Measurements from ENCODE around the gene NLRP10. TPM values are rescaled to one million over a fixed set of nuclear protein-coding genes. Genes with fewer than 3 reads are reported as not detected.

Gene NLRP10
- polyA plus RNA-seq, 2 donors: not detected

DNA sequence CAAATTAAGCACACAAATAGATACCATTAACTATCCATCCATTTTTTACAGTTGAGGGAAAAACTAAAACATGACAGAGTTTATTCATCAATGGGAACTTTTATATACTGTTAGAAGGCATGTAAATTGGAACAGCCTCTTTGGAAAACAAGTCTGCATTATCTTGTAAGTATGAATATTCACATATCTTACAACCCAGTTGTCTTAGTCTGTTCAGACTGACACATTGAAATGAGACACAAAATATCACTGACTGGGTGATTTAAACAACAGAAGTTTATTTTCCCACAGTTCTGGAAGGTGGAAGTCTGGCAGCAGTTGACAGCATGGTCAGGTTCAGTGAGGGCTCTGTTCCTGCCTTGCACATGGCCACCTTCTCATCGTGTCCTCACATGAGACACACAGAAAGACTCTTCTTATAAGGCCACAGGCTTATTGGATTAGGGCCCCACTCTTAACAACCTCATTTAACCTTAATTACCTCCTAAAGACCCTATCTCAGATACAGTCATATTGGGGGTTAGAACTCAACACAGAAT lies 16.4 kb upstream of the NLRP10 start:
- Histone ChIP-seq H3K4me1 (ENCODE audit: control insufficient read depth in 2 of 2, insufficient read depth in 2 of 2, low read length in 1 of 2) (peaks cover 0 to 2% of the 10 kb centered on the region in 2 donors), H3K27ac (ENCODE audit: low read depth in 2 of 2, low read length in 1 of 2) (no peak overlapping the region), H3K9me3 (ENCODE audit: control insufficient read depth in 2 of 2, insufficient read depth in 1 of 2, low read depth in 1 of 2, low read length in 1 of 2) (no peaks in the 10 kb centered on the region), H3K4me3 (ENCODE audit: low read depth in 1 of 2, low read length in 2 of 2) (no peak overlapping the region), H3K36me3 (ENCODE audit: control insufficient read depth in 2 of 2, insufficient read depth in 2 of 2, low read length in 1 of 2) (no peaks in the 10 kb centered on the region), H3K27me3 (ENCODE audit: control insufficient read depth in 1 of 2, insufficient read depth in 2 of 2, low read length in 2 of 2) (no peaks in the 10 kb centered on the region)
- WGBS, 2 donors: 72 to 79% methylated on average over 1 of the region's 1 CpG

DNA sequence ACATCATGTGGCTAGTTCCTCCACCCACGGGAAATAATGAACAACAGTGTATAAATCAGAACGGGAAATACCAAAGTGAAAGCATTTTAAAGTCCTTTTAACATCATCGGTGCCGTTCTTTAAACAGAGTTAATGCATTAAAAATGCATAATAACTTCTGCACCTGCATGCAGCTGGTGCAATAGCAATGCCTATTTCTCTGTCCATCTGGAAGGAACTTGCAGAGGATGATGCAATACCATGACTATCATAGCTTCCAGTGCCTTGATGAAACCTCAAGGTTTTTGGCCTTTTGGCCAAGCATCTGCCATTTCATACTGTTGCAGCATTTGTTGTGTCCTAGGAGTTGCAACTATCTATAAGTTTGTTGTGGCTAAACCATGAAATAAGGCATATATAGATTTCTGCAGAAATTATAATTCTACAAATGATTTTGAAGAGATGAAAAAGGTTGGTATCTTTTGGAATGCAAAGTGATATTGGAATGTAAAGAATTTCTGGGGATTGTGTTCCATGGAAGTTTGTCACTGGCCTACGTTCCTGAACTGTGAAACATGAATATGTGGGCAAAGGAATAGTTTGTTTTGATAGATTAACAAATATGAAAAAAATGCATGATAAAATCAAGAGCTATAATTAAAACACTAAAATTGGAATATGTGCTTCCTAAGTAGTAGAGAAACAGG lies 12.1 kb upstream of the NLRP10 start:
- Histone ChIP-seq H3K27me3 (ENCODE audit: control insufficient read depth in 1 of 2, insufficient read depth in 2 of 2, low read length in 2 of 2) (no peaks in the 10 kb centered on the region), H3K9me3 (ENCODE audit: control insufficient read depth in 2 of 2, insufficient read depth in 1 of 2, low read depth in 1 of 2, low read length in 1 of 2) (no peaks in the 10 kb centered on the region), H3K4me1 (ENCODE audit: control insufficient read depth in 2 of 2, insufficient read depth in 2 of 2, low read length in 1 of 2) (no peaks in the 10 kb centered on the region), H3K4me3 (ENCODE audit: low read depth in 1 of 2, low read length in 2 of 2) (no peak overlapping the region), H3K27ac (ENCODE audit: low read depth in 2 of 2, low read length in 1 of 2) (no peak overlapping the region), H3K36me3 (ENCODE audit: control insufficient read depth in 2 of 2, insufficient read depth in 2 of 2, low read length in 1 of 2) (no peaks in the 10 kb centered on the region)
- WGBS, 2 donors: 56% methylated on average over 5 of the region's 5 CpGs

DNA sequence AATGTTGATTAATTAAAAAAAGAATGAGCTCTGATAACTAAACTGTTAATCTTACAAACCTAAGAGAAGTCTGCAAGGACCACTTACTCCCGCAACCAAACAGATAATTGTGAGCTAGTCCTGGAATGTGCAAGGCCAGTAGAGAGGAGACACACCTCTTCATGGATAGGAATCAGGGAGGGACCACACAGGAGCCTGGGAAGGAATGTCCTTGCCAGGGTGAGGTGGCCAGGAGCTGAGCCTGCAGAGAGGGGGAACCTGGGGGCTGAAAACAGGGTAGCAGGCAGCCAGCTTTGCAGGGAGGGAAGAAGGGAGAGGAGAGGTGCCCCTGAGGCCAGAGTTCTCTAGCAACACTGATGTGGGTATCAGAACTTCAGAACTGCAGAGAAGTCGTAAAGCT lies 9.4 kb upstream of the NLRP10 start:
- no peaks in the 10 kb centered on the region for H3K9me3 ChIP-seq (ENCODE audit: control insufficient read depth in 2 of 2, insufficient read depth in 1 of 2, low read depth in 1 of 2, low read length in 1 of 2)
- WGBS, 2 donors: 77 to 86% methylated on average over 2 of the region's 2 CpGs
- H3K4me3 ChIP-seq (ENCODE audit: low read depth in 1 of 2, low read length in 2 of 2): no peak overlapping the region
- no peaks in the 10 kb centered on the region for H3K27me3 ChIP-seq (ENCODE audit: control insufficient read depth in 1 of 2, insufficient read depth in 2 of 2, low read length in 2 of 2)
- no peak overlapping the region for H3K27ac ChIP-seq (ENCODE audit: low read depth in 2 of 2, low read length in 1 of 2)
- no peaks in the 10 kb centered on the region for H3K4me1 ChIP-seq (ENCODE audit: control insufficient read depth in 2 of 2, insufficient read depth in 2 of 2, low read length in 1 of 2)
- no peaks in the 10 kb centered on the region for H3K36me3 ChIP-seq (ENCODE audit: control insufficient read depth in 2 of 2, insufficient read depth in 2 of 2, low read length in 1 of 2)

DNA sequence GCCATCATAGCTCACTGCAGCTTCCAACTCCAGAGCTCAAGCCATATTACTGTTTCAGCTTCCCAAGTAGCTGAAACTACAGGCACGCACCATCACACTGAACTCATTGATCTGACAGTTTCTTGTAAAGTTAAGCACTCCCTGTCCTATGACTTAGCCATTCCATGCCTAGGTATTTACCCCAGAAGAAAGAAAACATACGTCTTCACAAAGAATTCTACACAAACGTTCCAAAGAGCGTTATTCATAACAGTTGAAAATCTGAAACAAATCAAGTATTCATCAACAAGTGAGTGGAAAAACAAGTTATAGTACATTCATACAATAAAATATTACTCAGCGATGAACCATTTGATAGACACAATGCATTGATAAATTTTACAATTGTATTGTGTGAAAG lies 7.8 kb upstream of the NLRP10 start:
- H3K9me3 ChIP-seq (ENCODE audit: control insufficient read depth in 2 of 2, insufficient read depth in 1 of 2, low read depth in 1 of 2, low read length in 1 of 2): no peaks in the 10 kb centered on the region
- no peaks in the 10 kb centered on the region for H3K4me1 ChIP-seq (ENCODE audit: control insufficient read depth in 2 of 2, insufficient read depth in 2 of 2, low read length in 1 of 2)
- H3K36me3 ChIP-seq (ENCODE audit: control insufficient read depth in 2 of 2, insufficient read depth in 2 of 2, low read length in 1 of 2): no peaks in the 10 kb centered on the region
- H3K4me3 ChIP-seq (ENCODE audit: low read depth in 1 of 2, low read length in 2 of 2): no peak overlapping the region
- H3K27ac ChIP-seq (ENCODE audit: low read depth in 2 of 2, low read length in 1 of 2): no peak overlapping the region
- no peaks in the 10 kb centered on the region for H3K27me3 ChIP-seq (ENCODE audit: control insufficient read depth in 1 of 2, insufficient read depth in 2 of 2, low read length in 2 of 2)
- WGBS, 2 donors: 81 to 85% methylated on average over 5 of the region's 5 CpGs

DNA sequence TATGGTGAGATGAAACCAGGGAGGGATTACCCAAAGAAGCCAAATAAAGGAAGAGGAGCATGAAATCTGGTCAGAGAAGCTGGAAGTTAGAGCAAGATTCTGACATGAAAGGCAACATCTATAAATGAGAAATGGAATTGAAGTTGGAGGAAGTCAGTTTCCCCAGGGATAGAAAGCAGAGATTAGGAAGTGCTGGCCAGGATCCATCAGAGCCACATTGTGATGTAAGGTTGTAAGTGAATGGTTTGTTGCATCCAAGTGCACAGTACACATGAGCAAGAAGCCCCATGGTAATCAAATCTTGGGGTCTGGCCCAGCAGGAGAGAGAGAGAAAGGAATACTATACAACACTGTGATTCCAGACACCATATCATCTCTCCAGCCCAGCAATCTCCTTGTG lies 6.6 kb upstream of the NLRP10 start:
- Histone ChIP-seq H3K4me1 (ENCODE audit: control insufficient read depth in 2 of 2, insufficient read depth in 2 of 2, low read length in 1 of 2) (no peaks in the 10 kb centered on the region), H3K4me3 (ENCODE audit: low read depth in 1 of 2, low read length in 2 of 2) (no peak overlapping the region), H3K9me3 (ENCODE audit: control insufficient read depth in 2 of 2, insufficient read depth in 1 of 2, low read depth in 1 of 2, low read length in 1 of 2) (no peaks in the 10 kb centered on the region), H3K27me3 (ENCODE audit: control insufficient read depth in 1 of 2, insufficient read depth in 2 of 2, low read length in 2 of 2) (no peaks in the 10 kb centered on the region), H3K36me3 (ENCODE audit: control insufficient read depth in 2 of 2, insufficient read depth in 2 of 2, low read length in 1 of 2) (no peaks in the 10 kb centered on the region), H3K27ac (ENCODE audit: low read depth in 2 of 2, low read length in 1 of 2) (no peak overlapping the region)

DNA sequence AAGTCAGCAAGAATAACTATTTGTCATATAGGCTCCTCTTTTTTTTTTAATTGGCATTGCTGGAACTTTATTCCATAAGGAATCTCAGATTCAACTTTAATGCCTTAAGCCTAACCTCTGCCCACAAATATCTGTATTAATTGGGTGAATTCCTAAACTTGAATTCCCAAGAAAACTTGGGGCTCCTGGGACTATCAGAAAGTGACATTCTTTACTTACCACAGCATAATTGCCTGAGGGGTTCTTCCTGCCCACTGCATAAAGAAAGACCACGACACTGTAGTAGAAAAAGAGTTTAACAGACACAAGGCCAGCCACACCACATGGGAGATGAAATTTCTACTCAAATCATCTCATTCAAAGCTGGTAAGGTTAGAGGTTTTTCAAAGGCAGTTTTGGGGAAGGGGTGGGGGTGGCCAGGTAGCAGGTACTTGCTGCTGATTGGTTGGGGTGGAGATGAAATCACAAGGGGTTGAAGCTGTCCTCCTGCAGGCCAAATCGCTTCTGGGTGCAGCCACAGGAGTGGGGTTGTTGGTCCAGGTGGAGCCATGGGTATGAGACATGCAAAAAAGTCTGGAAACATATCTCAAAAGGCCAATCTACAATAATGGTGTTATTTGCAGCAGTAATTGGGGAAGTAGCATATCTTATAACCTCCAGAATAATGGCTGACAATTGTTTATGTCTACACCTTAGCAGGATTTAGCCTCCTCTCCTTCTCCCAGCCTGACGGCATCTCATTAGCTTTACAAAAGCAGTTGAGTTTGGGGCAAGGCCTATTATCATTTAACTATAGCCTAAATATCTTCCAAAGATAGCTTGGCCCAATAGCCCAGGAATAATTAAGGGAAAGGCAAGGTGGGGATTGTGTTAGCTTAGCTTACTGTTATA lies 4.8 kb upstream of the NLRP10 start:
- H3K9me3 ChIP-seq (ENCODE audit: control insufficient read depth in 2 of 2, insufficient read depth in 1 of 2, low read depth in 1 of 2, low read length in 1 of 2): no peaks in the 10 kb centered on the region
- H3K36me3 ChIP-seq (ENCODE audit: control insufficient read depth in 2 of 2, insufficient read depth in 2 of 2, low read length in 1 of 2): no peaks in the 10 kb centered on the region
- H3K27ac ChIP-seq (ENCODE audit: low read depth in 2 of 2, low read length in 1 of 2): no peak overlapping the region
- H3K27me3 ChIP-seq (ENCODE audit: control insufficient read depth in 1 of 2, insufficient read depth in 2 of 2, low read length in 2 of 2): no peaks in the 10 kb centered on the region
- no peak overlapping the region for H3K4me3 ChIP-seq (ENCODE audit: low read depth in 1 of 2, low read length in 2 of 2)
- WGBS, 2 donors: 62 to 64% methylated on average over 3 of the region's 3 CpGs
- no peaks in the 10 kb centered on the region for H3K4me1 ChIP-seq (ENCODE audit: control insufficient read depth in 2 of 2, insufficient read depth in 2 of 2, low read length in 1 of 2)

DNA sequence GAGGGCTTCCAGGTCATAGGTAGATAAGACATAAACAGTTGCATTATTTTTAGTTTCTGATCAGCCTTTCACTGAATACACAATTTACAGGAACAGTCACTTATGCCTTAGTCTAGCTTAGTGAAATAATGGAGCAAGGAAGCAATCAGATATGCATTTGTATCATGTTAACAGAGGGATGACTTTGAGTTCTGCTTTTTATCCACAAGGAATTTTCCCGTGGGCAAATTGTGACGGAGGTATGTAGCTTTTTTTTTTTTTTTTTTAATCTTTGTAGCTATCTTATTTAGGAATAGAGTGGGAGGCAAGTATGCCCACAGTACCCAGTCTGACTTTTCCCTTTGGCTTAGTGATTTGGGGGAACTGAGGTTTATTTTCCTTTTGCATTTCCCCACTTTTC lies 3.4 kb upstream of the NLRP10 start:
- H3K4me3 ChIP-seq (ENCODE audit: low read depth in 1 of 2, low read length in 2 of 2): no peak overlapping the region
- no peak overlapping the region for H3K27ac ChIP-seq (ENCODE audit: low read depth in 2 of 2, low read length in 1 of 2)
- H3K36me3 ChIP-seq (ENCODE audit: control insufficient read depth in 2 of 2, insufficient read depth in 2 of 2, low read length in 1 of 2): no peaks in the 10 kb centered on the region
- H3K27me3 ChIP-seq (ENCODE audit: control insufficient read depth in 1 of 2, insufficient read depth in 2 of 2, low read length in 2 of 2): no peaks in the 10 kb centered on the region
- no peaks in the 10 kb centered on the region for H3K4me1 ChIP-seq (ENCODE audit: control insufficient read depth in 2 of 2, insufficient read depth in 2 of 2, low read length in 1 of 2)
- no peaks in the 10 kb centered on the region for H3K9me3 ChIP-seq (ENCODE audit: control insufficient read depth in 2 of 2, insufficient read depth in 1 of 2, low read depth in 1 of 2, low read length in 1 of 2)
- WGBS, 2 donors: 52 to 62% methylated on average over 2 of the region's 2 CpGs

DNA sequence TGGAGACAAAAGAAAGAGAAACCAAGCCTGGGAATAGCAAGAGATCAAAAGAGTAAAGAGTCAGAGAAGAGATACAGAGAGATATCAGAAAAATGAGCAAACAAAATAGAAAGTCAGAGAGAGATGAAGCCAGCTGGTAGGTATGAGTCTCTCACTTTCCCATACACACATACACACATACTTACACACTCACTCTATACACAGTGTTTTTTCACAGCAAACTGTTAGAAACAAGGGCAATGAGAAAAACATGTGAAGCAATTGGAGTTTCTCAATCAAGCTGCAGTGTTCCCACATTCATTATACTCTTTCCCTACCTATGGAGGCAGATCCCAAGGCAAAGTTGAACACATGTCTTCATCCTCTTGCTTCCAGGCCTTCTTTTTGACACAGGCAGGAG lies 2.6 kb upstream of the NLRP10 start:
- Histone ChIP-seq H3K36me3 (ENCODE audit: control insufficient read depth in 2 of 2, insufficient read depth in 2 of 2, low read length in 1 of 2) (no peaks in the 10 kb centered on the region), H3K27me3 (ENCODE audit: control insufficient read depth in 1 of 2, insufficient read depth in 2 of 2, low read length in 2 of 2) (peaks cover 0 to 4% of the 10 kb centered on the region in 2 donors), H3K9me3 (ENCODE audit: control insufficient read depth in 2 of 2, insufficient read depth in 1 of 2, low read depth in 1 of 2, low read length in 1 of 2) (peaks cover 0 to 3% of the 10 kb centered on the region in 2 donors), H3K27ac (ENCODE audit: low read depth in 2 of 2, low read length in 1 of 2) (no peak overlapping the region), H3K4me3 (ENCODE audit: low read depth in 1 of 2, low read length in 2 of 2) (no peak overlapping the region), H3K4me1 (ENCODE audit: control insufficient read depth in 2 of 2, insufficient read depth in 2 of 2, low read length in 1 of 2) (no peaks in the 10 kb centered on the region)

DNA sequence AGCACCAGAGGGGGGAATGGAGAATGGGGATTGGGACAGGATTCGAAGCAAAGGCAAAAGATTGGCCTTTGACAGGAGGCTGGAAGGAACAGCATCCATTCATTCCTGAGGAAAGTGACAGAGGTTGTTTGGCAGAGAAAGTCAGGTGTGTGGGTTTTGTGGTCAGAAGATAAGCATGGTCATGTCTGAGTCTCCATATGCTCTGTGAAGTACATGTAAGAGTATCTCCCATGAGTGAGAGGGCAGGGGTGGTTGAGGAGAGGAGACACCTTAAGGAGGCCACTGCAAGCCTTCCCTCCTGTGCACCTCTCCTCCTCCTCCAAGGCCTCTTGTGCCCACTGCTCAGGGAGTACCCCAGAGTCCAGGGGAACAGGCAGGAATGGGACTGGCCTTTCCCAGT lies 1.9 kb upstream of the NLRP10 start:
- no peaks in the 10 kb centered on the region for H3K36me3 ChIP-seq (ENCODE audit: control insufficient read depth in 2 of 2, insufficient read depth in 2 of 2, low read length in 1 of 2)
- peaks cover 0 to 4% of the 10 kb centered on the region in 2 donors for H3K27me3 ChIP-seq (ENCODE audit: control insufficient read depth in 1 of 2, insufficient read depth in 2 of 2, low read length in 2 of 2)
- no peak overlapping the region for H3K4me3 ChIP-seq (ENCODE audit: low read depth in 1 of 2, low read length in 2 of 2)
- H3K9me3 ChIP-seq (ENCODE audit: control insufficient read depth in 2 of 2, insufficient read depth in 1 of 2, low read depth in 1 of 2, low read length in 1 of 2): peaks cover 0 to 3% of the 10 kb centered on the region in 2 donors
- no peaks in the 10 kb centered on the region for H3K4me1 ChIP-seq (ENCODE audit: control insufficient read depth in 2 of 2, insufficient read depth in 2 of 2, low read length in 1 of 2)
- WGBS, 2 donors: 73 to 83% methylated on average over 1 of the region's 1 CpG
- no peak overlapping the region for H3K27ac ChIP-seq (ENCODE audit: low read depth in 2 of 2, low read length in 1 of 2)

Measured in esophagus (tissue), 2 donors.